Left lung (tissue), 10 donors: ENCODE measurements around the gene MGMT. TPM values are rescaled to one million over a fixed set of nuclear protein-coding genes. Genes with fewer than 3 reads are reported as not detected.

Experiments
- ATAC-seq: fragments of 200-7000 bp; cut with Tn5 transposase; one replicate; pipeline ENCODE4 v1.9.1; 2020; ENCODE audit warnings: moderate library complexity
- DNase-seq, 4 donors: peaks; one replicate each; pipeline ENCODE4 v3.0.0-alpha.2; 2013 to 2020
- H3K27ac ChIP-seq, 2 donors: fragments of 200-600 bp; sonication (generic) in 1 of 2; one replicate each; pipeline versions ENCODE4 v1.5.0 to v1.8.0; 2020 to 2021
- H3K27me3 ChIP-seq, 2 donors: fragments of 200-600 bp; sonication (generic) in 1 of 2; one replicate each; pipeline versions ENCODE4 v1.5.0 to v1.8.0; 2020 to 2021
- H3K36me3 ChIP-seq, 2 donors: fragments of 200-600 bp; sonication (generic) in 1 of 2; one replicate each; pipeline versions ENCODE4 v1.5.0 to v1.8.0; 2020 to 2021
- H3K4me1 ChIP-seq, 2 donors: fragments of 200-600 bp; one replicate each; pipeline ENCODE4 v1.8.0; 2021
- H3K4me3 ChIP-seq, 2 donors: fragments of 200-600 bp; sonication (generic) in 1 of 2; one replicate each; pipeline versions ENCODE4 v1.5.0 to v1.8.0; 2020 to 2021; ENCODE audit warnings: mild to moderate bottlenecking in 1 of 2
- H3K9me3 ChIP-seq, 2 donors: fragments of 200-600 bp; sonication (generic) in 1 of 2; one replicate each; pipeline versions ENCODE4 v1.5.0 to v1.8.0; 2020 to 2021
- CTCF ChIP-seq, 2 donors: fragments of 200-600 bp; sonication (generic) in 1 of 2; IDR thresholded peaks; one replicate each; pipeline versions ENCODE4 v1.5.0 to v1.8.0; 2021; ENCODE audit warnings: antibody characterized with exemption in 2 of 2
- intact Hi-C, 2 donors: fragments of 100-400 bp; cut with DNase I; formaldehyde crosslinking; loops; one replicate each; pipeline versions ENCODE4 v1.11.2 to v1.14.2; 2022
- polyA plus RNA-seq, 6 donors: library from polyadenylated mRNA; unstranded; fragments of 120-200 nt; gene quantifications; one replicate each; pipeline ENCODE4 v1.2.1, GENCODE V29; 2013; ENCODE audit not compliant: insufficient read length in 6 of 6
- total RNA-seq, 2 donors: library from RNA; stranded (reverse); fragmentation: NEBNext Ultra II Directional; extraction: Animal tissue kit (Norgen Biotek cat#: 25700); gene quantifications; one replicate each; pipeline ENCODE4 v1.2.1, GENCODE V29; 2021
- donor health status: DM: no; HTN: yes; CAD: no.
- donor health status: DM: no; HTN: no; CAD: no.

Gene MGMT
- total and polyA plus RNA-seq, 8 donors, result 13.1 to 25.5 (median 17.0) TPM

DNA sequence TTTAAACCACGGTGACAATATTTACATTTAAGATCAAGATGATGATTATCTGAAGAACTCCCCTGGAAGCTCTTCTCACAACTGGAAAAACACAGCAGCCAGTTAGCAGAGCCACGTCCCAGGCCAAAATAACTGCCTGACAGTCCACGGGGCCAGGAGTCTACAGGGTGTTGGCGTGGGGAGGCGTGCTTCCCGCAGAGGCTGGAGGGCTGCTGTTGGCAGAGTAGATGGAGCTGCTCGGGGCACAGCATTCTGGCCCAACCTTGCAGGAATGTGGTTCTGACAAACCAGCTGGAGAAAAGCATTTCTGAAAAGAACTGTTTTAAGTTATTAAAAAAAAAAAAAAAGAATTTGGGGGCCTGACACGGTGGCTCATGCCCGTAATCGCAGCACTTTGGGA lies 319.2 kb downstream of the MGMT start:
- Histone ChIP-seq H3K27ac (no peak overlapping the region), H3K36me3 (no peaks in the 10 kb centered on the region), H3K4me3 (no peak overlapping the region), H3K9me3 (peaks cover 0 to 9% of the 10 kb centered on the region in 2 donors), H3K4me1 (no peaks in the 10 kb centered on the region), H3K27me3 (peaks cover 0 to 5% of the 10 kb centered on the region in 2 donors)
- ATAC-seq, result no peak
- intact Hi-C loops, result no loop called here
- peak in 1 of 4 donors; percentile 48 for DNase-seq
- no peak for TF ChIP-seq CTCF (IDR thresholded peaks at IDR 0.05)

- Histone ChIP-seq H3K4me1 (no peaks in the 10 kb centered on the region), H3K27ac (no peak overlapping the region), H3K9me3 (peaks cover 0 to 10% of the 10 kb centered on the region in 2 donors), H3K4me3 (no peak overlapping the region), H3K27me3 (peaks cover 0 to 5% of the 10 kb centered on the region in 2 donors), H3K36me3 (no peaks in the 10 kb centered on the region)
- DNase-seq (peak in 1 of 4 donors; percentile 7), ATAC-seq (no peak)
- intact Hi-C loops, result no loop called here
- TF ChIP-seq CTCF (IDR thresholded peaks at IDR 0.05), result no peak
These were observed 320.5 kb downstream of the MGMT start for GRCh38 chr10:129787557-129787956.

GRCh38 chr10:129788215-129788614 lies 321.2 kb downstream of the MGMT start:
- Histone ChIP-seq H3K36me3 (no peaks in the 10 kb centered on the region), H3K4me3 (no peak overlapping the region), H3K4me1 (no peaks in the 10 kb centered on the region), H3K9me3 (peaks cover 0 to 10% of the 10 kb centered on the region in 2 donors), H3K27ac (no peak overlapping the region), H3K27me3 (peaks cover 0 to 5% of the 10 kb centered on the region in 2 donors)
- TF ChIP-seq CTCF (IDR thresholded peaks at IDR 0.05), result no peak
- peak in 1 of 4 donors; percentile 57 for DNase-seq
- intact Hi-C loops, result no loop called here
- ATAC-seq, result no peak

- H3K4me1 ChIP-seq, result no peaks in the 10 kb centered on the region
- no peak overlapping the region for H3K27ac ChIP-seq
- no peak for TF ChIP-seq CTCF (IDR thresholded peaks at IDR 0.05)
- DNase-seq (peak in 3 of 4 donors; percentile 31 to 59 (median 49)), ATAC-seq (no peak)
- no peaks in the 10 kb centered on the region for H3K27me3 ChIP-seq
- peaks cover 0 to 15% of the 10 kb centered on the region in 2 donors for H3K9me3 ChIP-seq
- no peak overlapping the region for H3K4me3 ChIP-seq
- H3K36me3 ChIP-seq, result no peaks in the 10 kb centered on the region
- intact Hi-C loops, result no loop called here
These were observed 323.8 kb downstream of the MGMT start for GRCh38 chr10:129790715-129791446.

DNA sequence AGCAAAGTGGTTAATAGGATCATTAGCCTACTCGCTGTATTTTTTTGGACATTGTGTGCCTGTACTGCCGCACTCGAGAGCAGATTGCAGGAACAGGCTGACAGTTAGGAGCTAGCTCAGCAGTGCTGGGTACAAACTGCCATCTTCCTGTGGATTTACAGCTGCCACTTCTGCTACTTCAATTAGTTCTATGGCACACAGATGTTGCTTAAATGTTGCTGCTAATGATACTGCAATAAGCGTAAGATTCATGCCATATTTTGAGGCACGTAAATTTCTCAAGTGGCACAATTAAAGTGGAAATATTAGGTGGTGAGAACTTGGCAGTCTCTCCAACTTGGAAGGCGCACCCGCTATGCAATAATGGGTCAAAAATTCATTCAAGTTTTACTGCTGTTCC lies 325.1 kb downstream of the MGMT start:
- intact Hi-C loops, result no loop called here
- no peaks in the 10 kb centered on the region for H3K27me3 ChIP-seq
- no peaks in the 10 kb centered on the region for H3K4me1 ChIP-seq
- DNase-seq, result no peak
- no peak for ATAC-seq
- H3K9me3 ChIP-seq, result peaks cover 0 to 15% of the 10 kb centered on the region in 2 donors
- TF ChIP-seq CTCF (IDR thresholded peaks at IDR 0.05), result no peak
- no peak overlapping the region for H3K4me3 ChIP-seq
- H3K36me3 ChIP-seq, result no peaks in the 10 kb centered on the region
- no peak overlapping the region for H3K27ac ChIP-seq
